Right lung (tissue), 5 donors: ENCODE data around the gene MAPKAPK2. TPM values are rescaled to one million over a fixed set of nuclear protein-coding genes. Genes with fewer than 3 reads are reported as not detected.

Experiments used
- DNase-seq, 2 donors: peaks; one replicate each; pipeline ENCODE4 v3.0.0-alpha.2; 2013
- polyA plus RNA-seq, 5 donors: library from polyadenylated mRNA; unstranded; fragments of 120-200 nt; gene quantifications; one replicate each; pipeline versions ENCODE4 v1.2.1 to v1.2.3, GENCODE V29; 2013; ENCODE audit warnings: inconsistent platforms in 1 of 5, low replicate concordance in 1 of 5; ENCODE audit not compliant: insufficient read length in 5 of 5, insufficient read depth in 1 of 5

MAPKAPK2 gene
- polyA plus RNA-seq, 5 donors, result 52.1 to 65.9 (median 53.6) TPM

- no peak for DNase-seq
Measured at GRCh38 chr1:206716870-206717673, 32.4 kb downstream of the MAPKAPK2 start.

DNA sequence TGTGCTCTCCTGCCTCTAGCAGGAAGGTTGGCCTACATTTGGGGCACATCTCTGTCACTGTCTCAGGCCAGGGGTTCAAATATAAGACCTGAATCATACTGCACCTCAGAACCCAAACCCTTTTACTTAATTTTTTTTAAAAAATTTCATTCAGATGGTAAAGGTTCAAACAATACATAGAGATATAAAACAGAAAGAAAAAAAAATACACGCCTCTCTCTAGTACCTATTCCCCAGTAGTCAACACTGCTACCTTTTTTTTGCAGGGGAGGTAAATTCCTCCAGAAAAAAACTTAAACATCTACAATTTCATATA lies 32.9 kb downstream of the MAPKAPK2 start:
- DNase-seq, result no peak

GRCh38 chr1:206719169-206719839 lies 34.6 kb downstream of the MAPKAPK2 start:
- no peak for DNase-seq

GRCh38 chr1:206721454-206721853 lies 36.7 kb downstream of the MAPKAPK2 start:
- DNase-seq, result no peak

DNA sequence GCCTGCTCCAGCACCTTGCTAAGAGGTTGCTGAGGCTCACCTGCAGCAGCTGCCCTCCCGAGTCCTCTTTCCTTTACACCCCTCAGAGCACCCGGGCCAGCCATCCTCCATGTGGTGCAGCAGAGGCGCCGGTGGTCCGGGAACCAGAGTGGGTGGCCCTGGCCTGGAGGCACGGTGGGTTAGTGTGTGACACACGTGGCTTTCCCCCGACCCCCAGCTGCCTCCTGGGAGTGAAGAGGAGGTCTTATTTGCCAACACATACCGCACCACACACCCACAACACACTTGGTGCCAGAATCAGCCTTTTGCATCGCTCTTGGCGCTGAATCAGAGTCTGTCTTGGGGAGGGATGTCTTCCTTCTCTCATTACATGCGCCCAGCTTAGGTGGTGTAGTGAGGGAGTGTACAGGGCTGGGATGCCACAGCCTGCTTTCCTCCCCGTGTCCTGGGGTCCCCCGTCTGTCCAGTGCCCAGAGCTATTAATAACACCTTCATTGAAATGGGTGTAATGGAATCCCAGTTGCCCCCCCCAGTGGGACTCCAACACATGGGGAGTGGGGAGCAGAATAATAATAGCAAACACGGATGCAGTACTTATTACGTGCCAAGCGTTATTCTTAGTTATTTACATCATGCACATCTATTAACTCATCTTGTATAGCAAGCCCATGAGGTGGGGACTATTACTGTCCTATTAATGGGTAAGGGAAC lies 38.2 kb downstream of the MAPKAPK2 start:
- DNase-seq, result no peak

DNA sequence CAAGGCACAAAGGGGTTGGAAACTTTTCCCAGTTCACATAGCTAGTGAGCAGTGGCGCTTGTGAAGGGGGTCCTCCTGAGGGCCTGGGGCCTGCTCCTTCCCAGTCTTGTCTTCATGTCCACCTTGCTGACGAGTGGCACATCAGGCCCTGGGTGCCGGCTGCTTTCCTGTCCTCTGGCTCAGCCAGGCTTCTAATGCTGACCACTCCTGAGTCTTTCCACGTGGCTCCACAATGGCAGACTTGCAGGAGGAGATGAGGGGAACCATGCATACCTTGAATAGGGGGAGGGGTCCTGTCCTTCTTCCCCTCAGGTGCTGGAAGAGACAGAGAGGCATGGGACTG lies 38.7 kb downstream of the MAPKAPK2 start:
- DNase-seq, result no peak

DNA sequence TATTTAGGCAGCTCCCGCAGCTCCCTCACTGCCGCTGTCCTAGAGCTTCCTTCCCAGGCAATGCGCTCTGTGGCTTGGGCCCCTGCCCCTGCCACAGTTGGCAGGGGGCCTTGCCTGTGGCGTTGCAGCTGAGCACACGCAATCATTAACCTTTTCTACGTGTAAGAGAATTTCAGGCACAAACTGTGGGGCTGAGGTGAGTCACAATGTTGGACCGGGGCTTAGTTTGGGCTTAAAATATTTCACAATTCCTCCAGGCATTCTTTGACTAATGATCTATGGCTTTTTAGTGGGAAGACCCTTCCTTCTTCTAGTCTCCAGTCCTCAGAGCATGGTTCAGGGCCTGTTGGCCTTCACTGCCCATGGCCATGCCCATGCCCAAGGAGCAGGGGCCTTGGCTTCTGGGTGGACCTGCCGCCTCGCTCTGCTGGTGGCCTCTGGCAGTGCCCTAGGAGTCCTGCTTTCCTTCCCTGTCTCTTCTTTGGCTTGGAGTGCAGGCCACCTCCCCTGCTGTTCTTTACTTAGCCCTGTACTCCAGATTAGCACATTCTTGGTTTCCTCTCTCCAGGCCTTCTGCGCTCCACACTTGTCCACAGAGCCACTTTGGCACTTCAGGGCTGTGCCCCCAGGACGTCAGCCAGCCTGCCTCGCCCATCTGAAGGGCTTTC lies 39.2 kb downstream of the MAPKAPK2 start:
- DNase-seq, result no peak

DNA sequence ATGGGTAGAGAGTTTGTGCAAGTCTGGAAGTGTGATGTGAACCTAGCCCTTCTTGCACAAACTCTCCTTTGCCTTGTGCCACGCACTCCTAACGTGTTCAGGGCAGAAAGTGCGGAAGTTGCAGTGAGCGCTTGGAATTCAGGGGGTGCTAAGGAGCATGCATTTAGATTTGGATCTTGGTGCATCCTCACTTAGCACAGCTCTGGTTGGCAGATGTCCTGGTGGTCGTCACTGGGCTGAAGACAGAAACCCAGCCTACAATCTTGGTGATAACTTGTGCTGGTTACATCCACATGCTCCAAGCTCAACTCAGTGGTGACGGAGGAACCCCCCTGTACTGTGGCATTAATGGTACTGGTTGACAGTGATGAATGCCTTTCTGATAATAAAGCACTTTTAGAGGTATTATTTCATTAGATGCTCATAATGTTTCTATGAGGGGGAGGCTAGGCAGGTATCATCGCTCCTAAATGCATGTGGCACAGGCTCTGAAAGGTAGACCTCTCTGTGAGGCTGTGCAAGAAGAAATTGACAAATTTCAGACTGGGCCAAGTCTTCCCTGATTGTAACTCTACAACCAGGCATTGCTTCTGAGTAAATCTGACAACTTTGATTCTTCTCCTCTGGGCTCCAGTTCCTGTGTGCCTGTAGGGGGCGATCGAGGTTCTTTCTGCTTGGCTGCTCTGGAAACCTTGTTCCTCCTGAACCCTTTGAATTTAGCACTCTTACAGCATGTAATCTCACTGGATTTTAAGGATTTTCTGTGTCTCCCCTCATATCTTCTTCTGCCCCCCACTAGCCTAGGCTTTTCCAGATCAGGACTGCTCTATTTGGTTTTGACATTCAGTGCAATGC lies 40.6 kb downstream of the MAPKAPK2 start:
- no peak for DNase-seq

DNA sequence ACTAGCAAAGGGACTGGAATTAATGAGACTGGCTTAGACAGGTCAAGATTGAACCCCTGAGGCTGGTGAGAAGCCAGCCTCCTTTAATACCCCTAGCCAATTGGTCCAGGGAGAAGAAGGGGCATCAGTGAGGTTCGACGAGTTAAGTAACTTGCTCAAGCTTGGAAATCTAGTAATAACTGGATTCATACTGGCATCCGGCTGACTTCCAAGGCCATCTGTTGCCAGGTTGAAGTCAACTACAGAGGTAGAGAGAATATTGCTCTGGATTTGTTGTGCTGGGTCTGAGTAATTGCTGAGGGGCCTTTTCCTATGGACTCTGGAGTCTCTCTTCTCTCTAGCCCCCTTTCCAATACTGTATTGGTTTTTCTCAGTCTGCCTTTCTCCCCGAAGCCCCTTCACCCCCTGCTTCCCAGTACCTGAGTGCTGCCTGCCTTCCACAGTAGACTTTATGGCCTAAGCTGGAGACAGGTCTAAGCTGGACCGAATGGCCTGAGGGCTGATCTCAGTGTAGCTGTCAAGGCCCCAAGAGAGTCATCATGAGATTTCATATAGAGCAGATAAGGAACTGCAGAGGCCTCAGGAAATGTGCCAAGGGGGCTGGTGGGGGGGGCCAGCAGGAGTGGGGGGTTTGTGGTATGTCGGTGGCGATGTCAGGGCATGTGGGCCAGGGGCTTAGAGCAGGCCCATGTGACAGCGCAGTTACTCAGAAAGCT lies 43.4 kb downstream of the MAPKAPK2 start:
- no peak for DNase-seq

- DNase-seq, result no peak
Measured at GRCh38 chr1:206728697-206728987, 43.9 kb downstream of the MAPKAPK2 start.

DNA sequence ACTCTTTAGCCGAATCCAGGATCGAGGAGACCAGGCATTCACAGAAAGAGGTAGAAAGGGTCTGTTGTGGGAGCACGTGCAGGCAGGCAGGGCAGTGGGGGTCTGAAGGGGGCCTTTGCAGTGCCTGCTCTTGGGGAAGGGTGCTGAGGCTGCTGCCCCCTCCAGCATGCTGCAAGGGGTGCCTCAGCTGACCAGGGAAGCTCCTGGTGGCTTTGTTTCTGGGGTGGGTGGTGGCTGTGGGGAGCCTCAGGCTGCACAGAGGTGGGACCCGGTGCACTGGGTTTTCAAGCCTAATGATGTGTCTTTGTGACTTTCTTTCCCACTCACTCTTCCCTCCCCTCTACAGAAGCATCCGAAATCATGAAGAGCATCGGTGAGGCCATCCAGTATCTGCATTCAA lies 44.3 kb downstream of the MAPKAPK2 start:
- DNase-seq, result no peak

GRCh38 chr1:206729507-206729906 lies 44.8 kb downstream of the MAPKAPK2 start:
- DNase-seq, result no peak

DNA sequence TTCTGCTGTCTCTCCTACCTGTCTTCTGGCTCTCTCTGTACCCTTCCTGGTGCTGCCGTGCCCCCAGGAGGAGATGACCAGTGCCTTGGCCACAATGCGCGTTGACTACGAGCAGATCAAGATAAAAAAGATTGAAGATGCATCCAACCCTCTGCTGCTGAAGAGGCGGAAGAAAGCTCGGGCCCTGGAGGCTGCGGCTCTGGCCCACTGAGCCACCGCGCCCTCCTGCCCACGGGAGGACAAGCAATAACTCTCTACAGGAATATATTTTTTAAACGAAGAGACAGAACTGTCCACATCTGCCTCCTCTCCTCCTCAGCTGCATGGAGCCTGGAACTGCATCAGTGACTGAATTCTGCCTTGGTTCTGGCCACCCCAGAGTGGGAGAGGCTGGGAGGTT lies 47.8 kb downstream of the MAPKAPK2 start:
- no peak for DNase-seq

DNA sequence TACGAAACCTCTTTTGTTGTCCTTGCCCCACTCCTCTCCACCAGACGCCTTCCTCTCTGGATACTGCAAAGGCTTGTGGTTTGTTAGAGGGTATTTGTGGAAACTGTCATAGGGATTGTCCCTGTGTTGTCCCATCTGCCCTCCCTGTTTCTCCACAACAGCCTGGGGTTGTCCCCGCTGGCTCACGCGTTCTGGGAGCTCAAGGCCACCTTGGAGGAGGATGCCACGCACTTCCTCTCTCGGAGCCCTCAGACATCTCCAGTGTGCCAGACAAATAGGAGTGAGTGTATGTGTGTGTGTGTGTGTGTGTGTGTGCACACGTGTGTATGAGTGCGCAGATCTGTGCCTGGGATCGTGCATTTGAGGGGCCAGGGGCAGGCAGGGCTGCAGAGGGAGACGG lies 48.3 kb downstream of the MAPKAPK2 start:
- DNase-seq, result no peak

GRCh38 chr1:206734499-206735142 lies 49.9 kb downstream of the MAPKAPK2 start:
- DNase-seq, result no peak

- no peak for DNase-seq
Measured at GRCh38 chr1:206735553-206736031, 50.9 kb downstream of the MAPKAPK2 start.

DNA sequence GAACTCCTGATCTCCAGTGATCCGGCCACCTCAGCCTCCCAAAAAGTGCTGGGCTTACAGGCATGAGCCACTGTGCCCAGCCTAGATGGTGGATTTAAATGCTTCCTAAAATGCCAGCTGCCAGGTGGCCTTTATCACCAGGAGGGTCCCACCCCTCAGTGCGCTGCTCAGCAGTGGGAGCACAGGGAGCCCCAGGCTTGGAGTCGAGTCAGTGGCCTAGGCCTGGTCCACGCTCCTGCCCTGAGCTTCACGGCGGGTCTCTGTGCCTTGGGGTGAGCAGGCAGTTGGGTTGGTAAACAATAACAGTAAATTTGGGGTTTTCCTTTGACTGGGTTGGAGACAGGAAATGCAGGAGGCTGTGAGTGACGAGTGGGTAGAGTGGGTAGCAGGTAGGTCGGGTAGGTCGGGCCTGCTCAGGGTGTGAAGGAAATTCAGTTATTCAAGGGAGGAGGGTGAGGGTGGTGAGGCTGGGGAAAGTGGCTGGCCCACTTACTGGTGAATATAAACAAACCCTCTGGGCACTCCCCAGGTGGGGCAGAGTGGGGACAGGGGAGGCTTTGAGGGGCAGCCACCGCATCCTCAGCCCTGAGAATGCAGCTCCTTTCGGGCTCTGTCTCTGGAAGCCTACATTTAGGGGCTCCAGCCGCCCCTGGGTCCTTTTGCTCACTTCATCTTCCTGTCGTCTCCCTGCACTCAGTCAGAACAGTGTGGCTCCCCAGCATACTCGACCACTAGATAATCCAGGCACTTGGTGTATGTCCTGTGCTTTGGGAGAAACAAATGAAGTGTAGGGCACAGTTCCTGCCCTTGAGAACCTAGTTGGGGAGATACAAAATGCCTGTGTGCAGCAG lies 52.4 kb downstream of the MAPKAPK2 start:
- DNase-seq, result no peak

DNA sequence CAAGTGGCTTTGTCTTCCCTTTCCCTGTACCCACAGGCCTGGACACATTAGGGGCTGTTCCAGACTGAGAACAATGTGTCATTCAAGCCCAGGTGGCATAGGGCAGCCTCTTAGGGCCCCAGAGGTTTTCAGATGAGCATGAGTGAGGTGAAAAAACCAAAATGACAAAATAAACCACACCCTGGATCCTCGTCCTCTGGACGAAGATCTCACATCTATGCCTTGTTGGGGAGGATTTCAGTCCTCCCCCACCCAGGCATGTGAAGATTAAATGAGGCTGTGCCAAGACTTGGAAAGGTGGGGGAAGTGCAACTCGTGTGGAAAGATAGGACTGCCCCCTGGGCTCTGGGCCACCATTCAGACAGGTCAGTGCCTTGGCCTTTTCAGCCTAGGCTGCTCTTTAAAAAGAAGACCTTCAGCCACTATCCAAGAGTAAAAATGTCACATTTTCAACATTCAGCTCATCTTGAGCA lies 53.1 kb downstream of the MAPKAPK2 start:
- no peak for DNase-seq
